Effector memory CD8-positive, alpha-beta T cell (primary cell): ENCODE results near the gene CSK.

ENCODE experiments used
- ATAC-seq: fragments of 150-1000 bp; cut with Tn5 transposase; replicated peaks from 2 replicates; pipeline ENCODE4 v1.10.0; 2021; ENCODE audit warnings: mild to moderate bottlenecking, moderate library complexity
- DNase-seq, 3 experiments: peaks; one replicate each; pipeline ENCODE4 v3.0.0; 2021
- H3K27ac Mint-ChIP-seq, 2 donors: one replicate each; pipeline ENCODE4 v1.8.0; 2022; ENCODE audit warnings: mild to moderate bottlenecking in 2 of 2, mixed read lengths in 2 of 2, moderate library complexity in 2 of 2
- H3K27me3 Mint-ChIP-seq, 2 donors: one replicate each; pipeline ENCODE4 v1.8.0; 2022; ENCODE audit warnings: mixed read lengths in 2 of 2
- H3K36me3 Mint-ChIP-seq: one replicate; pipeline ENCODE4 v1.8.0; 2022; ENCODE audit warnings: mild to moderate bottlenecking, moderate library complexity, mixed read lengths; ENCODE audit not compliant: insufficient read depth
- H3K4me1 Mint-ChIP-seq, 2 donors: one replicate each; pipeline ENCODE4 v1.8.0; 2022; ENCODE audit warnings: low read depth in 2 of 2, mixed read lengths in 2 of 2
- H3K4me3 Mint-ChIP-seq, 2 donors: one replicate each; pipeline ENCODE4 v1.8.0; 2022; ENCODE audit warnings: mild to moderate bottlenecking in 2 of 2, mixed read lengths in 2 of 2, moderate library complexity in 2 of 2
- H3K9me3 Mint-ChIP-seq, 2 donors: one replicate each; pipeline ENCODE4 v1.8.0; 2022; ENCODE audit warnings: mixed read lengths in 2 of 2

The CSK gene

GRCh38 chr15:74843891-74844299, 62.0 kb downstream of the CSK start:
- ATAC-seq, result no peak
- Mint-ChIP-seq H3K4me3 (peak overlapping the region; percentile 83 to 85), H3K27me3 (no peaks in the 10 kb centered on the region), H3K9me3 (no peaks in the 10 kb centered on the region), H3K4me1 (peaks cover 41 to 42% of the 10 kb centered on the region in 2 donors), H3K27ac (peak overlapping the region; percentile 84 to 90), H3K36me3 (peaks cover 49% of the 10 kb centered on the region)
- no peak for DNase-seq

- Mint-ChIP-seq H3K9me3 (no peaks in the 10 kb centered on the region), H3K36me3 (peaks cover 48% of the 10 kb centered on the region), H3K4me1 (peaks cover 41 to 42% of the 10 kb centered on the region in 2 donors), H3K27ac (peak overlapping the region; percentile 90 to 93), H3K27me3 (no peaks in the 10 kb centered on the region), H3K4me3 (peak overlapping the region; percentile 83 to 85)
- DNase-seq (no peak), ATAC-seq (no peak)
These were observed 62.7 kb downstream of the CSK start for GRCh38 chr15:74844319-74845207.

- H3K4me1 Mint-ChIP-seq, result peaks cover 41 to 42% of the 10 kb centered on the region in 2 donors
- peaks cover 52% of the 10 kb centered on the region for H3K36me3 Mint-ChIP-seq
- ATAC-seq (peak; percentile 45), DNase-seq (peak; percentile 41 to 46 (median 41))
- H3K27ac Mint-ChIP-seq, result peak overlapping the region; percentile 90 to 93
- no peaks in the 10 kb centered on the region for H3K9me3 Mint-ChIP-seq
- H3K4me3 Mint-ChIP-seq, result peak overlapping the region; percentile 83 to 85
- H3K27me3 Mint-ChIP-seq, result no peaks in the 10 kb centered on the region
These were observed 63.3 kb downstream of the CSK start for GRCh38 chr15:74845208-74845568.

GRCh38 chr15:74845581-74845980, 63.7 kb downstream of the CSK start:
- no peaks in the 10 kb centered on the region for H3K27me3 Mint-ChIP-seq
- ATAC-seq (no peak), DNase-seq (peak in 1 of 3 experiments; percentile 11)
- peak overlapping the region; percentile 83 to 85 for H3K4me3 Mint-ChIP-seq
- peaks cover 56% of the 10 kb centered on the region for H3K36me3 Mint-ChIP-seq
- peak overlapping the region; percentile 90 to 93 for H3K27ac Mint-ChIP-seq
- H3K9me3 Mint-ChIP-seq, result no peaks in the 10 kb centered on the region
- peaks cover 41 to 42% of the 10 kb centered on the region in 2 donors for H3K4me1 Mint-ChIP-seq

- H3K36me3 Mint-ChIP-seq, result peaks cover 63% of the 10 kb centered on the region
- H3K4me1 Mint-ChIP-seq, result peaks cover 25 to 29% of the 10 kb centered on the region in 2 donors
- ATAC-seq (no peak), DNase-seq (no peak)
- H3K9me3 Mint-ChIP-seq, result no peaks in the 10 kb centered on the region
- peak overlapping the region; percentile 31 to 83 for H3K27ac Mint-ChIP-seq
- no peaks in the 10 kb centered on the region for H3K27me3 Mint-ChIP-seq
- H3K4me3 Mint-ChIP-seq, result no peak overlapping the region
These were observed 65.6 kb downstream of the CSK start for GRCh38 chr15:74847432-74847831.

GRCh38 chr15:74850393-74850792, 68.5 kb downstream of the CSK start:
- Mint-ChIP-seq H3K4me1 (peaks cover 9 to 13% of the 10 kb centered on the region in 2 donors), H3K27ac (peak overlapping the region; percentile 19 to 74), H3K9me3 (no peaks in the 10 kb centered on the region), H3K36me3 (peaks cover 50% of the 10 kb centered on the region), H3K27me3 (no peaks in the 10 kb centered on the region), H3K4me3 (no peak overlapping the region)
- no peak for DNase-seq
- ATAC-seq, result no peak

GRCh38 chr15:74851960-74852359, 70.1 kb downstream of the CSK start:
- Mint-ChIP-seq H3K4me1 (peaks cover 10 to 16% of the 10 kb centered on the region in 2 donors), H3K27me3 (no peaks in the 10 kb centered on the region)

More at GRCh38 chr15:74851960-74852359, 70.1 kb downstream of the CSK start:
- Mint-ChIP-seq H3K36me3 (peaks cover 51% of the 10 kb centered on the region), H3K27ac (no peak overlapping the region), H3K4me3 (no peak overlapping the region), H3K9me3 (no peaks in the 10 kb centered on the region)
- DNase-seq (no peak), ATAC-seq (no peak)
